Measurements from ENCODE around the gene COL6A1.

GRCh38 chr21:45954261-45954660 lies 27.3 kb upstream of the COL6A1 start:
- TF ChIP-seq CTCF (conservative IDR thresholded peaks at IDR 0.05; ENCODE audit: low read length) (no peak), EZH2phosphoT487 (IDR thresholded peaks at IDR 0.05; ENCODE audit: borderline replicate concordance, low read depth, low read length) (no peak)
